Dermis blood vessel endothelial cell (primary cell): Measurements from ENCODE around the gene ROBO2. TPM values are rescaled to one million over a fixed set of nuclear protein-coding genes. Genes with fewer than 3 reads are reported as not detected.

Experiments used
- DNase-seq: peaks from one replicate; pipeline ENCODE4 v3.0.0; 2010
- total RNA-seq: library from RNA; depleted of rRNA; stranded (reverse); fragments of >200 nt; gene quantifications from 2 replicates; pipeline ENCODE4 v1.2.3, GENCODE V29; 2014

The ROBO2 gene
- total RNA-seq, 1 donor from 2014 or later, result not detected

GRCh38 chr3:77601823-77602415, 562.0 kb downstream of the ROBO2 start:
- DNase-seq, result no peak

DNA sequence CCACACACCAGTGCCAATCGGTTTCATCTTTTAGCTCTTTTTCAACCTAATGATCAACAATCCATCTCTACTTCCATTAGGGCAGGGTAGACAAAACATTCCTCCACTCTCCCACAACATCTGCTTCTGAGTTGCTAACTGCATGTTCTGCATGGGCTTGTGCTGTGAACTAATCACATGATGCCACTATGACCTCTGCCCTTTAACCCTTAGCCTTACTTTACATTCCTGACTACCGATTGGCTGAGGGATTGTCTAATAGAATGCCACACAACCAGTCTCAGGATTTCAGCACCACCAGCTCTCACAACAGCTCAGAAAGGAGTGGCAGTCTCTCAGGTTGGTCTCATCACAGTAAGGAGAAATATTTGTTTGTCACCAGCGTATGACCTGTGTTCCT, 562.8 kb downstream of the ROBO2 start:
- no peak for DNase-seq

DNA sequence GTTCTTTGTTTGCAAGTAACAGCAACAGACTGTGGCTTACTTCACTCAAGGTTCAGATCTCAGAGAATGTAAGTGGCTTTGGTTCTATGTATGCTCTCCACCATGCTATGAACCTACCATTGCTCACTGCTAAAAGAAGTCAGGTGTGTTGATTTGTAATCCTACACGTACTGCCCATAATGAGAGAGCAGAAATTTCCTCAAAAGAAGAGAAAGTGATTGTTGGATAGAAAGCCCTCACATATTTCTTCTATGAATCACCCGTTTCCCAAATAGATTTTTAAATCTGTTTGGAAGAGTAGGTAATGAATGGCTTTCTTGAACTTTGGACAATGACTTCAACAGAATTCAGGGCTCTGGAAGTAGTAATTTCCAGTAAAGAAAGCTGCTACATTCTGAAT, 565.4 kb downstream of the ROBO2 start:
- DNase-seq, result no peak

- no peak for DNase-seq
Measured at GRCh38 chr3:77605865-77606264, 566.0 kb downstream of the ROBO2 start.

DNA sequence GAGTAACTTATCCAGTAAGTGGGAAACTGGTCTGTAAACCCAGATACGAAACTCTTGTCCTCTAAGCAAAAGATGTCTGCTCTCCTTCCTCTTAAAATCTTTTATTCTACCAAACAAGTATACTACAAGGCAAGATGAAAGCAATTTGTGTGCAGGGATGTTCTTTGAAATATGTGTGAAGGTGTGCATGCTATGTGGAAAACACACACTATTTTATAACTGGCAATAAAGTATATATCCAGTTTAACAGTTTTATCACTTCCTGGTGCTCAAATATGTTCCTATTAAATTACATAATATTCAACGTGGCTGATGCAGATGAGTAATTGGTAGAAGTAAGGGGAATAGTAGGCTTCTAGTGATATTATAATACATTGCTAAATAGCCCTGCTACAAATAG, 566.5 kb downstream of the ROBO2 start:
- no peak for DNase-seq

GRCh38 chr3:77618686-77619085, 578.8 kb downstream of the ROBO2 start:
- DNase-seq, result no peak

DNA sequence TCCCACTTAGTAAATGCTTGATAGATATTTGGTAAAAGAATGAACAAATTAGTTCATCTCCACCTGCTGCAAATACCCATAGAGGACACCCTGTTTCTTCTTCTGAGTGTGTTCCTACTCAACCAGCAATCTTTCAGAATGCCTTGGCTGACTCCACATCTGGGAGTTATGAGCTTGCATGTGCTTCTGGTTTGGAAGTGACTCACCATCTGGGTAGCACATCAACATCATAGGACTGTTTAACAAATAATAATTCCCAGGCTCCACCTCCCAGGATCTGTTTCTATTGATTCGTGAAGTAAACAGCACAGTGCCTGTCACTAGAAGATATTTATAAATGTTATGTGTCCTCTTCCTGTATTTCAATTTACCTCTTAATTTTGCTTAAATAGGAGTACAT, 580.1 kb downstream of the ROBO2 start:
- DNase-seq, result peak; percentile 2

- DNase-seq, result no peak
Measured at GRCh38 chr3:77623500-77623899, 583.6 kb downstream of the ROBO2 start.

DNA sequence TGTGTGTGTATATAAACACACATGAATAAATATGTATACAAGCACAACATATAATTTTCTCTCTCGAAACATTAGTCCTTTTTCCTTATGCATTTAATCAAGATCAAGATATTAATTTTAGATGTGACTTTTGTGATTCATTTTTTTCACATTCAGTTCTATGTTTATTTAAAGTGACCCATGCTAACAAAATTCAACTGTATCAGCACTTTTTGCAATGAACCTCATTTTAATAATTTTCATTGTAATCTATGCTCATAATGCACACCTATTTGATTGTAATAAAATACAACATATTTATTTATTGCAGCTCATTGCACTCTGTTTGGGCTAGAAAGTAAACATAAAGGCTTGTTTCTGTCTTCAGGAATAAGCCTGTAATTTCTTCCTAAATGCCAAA, 586.3 kb downstream of the ROBO2 start:
- DNase-seq, result no peak

GRCh38 chr3:77648214-77648613, 608.3 kb downstream of the ROBO2 start:
- DNase-seq, result no peak

DNA sequence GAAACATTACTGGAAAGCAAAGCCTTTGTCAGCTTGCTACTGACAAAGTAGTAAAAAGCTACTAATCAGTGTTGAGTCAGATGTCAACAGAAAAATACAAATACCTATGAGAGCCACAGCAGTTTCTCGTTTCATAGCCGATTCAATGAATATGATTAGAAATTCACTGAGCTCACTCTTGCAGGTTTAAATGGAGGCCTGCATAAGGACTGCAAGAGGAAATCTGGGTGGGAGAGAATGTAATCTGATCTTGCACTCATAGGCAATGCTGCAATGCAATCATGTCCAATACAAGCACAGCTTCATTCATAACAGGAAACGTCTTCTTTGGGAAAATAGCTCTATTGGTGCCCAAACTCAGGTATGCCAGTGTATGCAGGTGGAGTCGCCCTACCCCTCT, 608.8 kb downstream of the ROBO2 start:
- DNase-seq, result no peak

DNA sequence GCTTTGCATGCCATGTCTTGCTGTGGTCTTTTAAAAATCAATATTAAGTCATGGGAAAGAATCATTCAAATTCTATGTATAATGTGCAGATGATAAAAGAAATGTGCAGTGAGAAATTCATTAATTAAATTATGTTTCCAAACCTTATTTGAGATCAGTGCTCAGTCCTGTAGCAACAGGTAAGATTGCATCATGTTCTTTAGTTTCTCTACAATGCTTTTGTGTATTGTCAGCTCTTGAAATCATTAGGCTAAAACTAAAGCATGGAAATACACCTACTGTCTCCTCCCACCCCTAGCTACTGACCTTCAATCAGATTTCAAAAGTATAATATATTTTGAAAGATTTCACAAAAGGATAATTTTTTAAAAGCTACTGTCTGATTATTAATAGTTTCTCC, 612.7 kb downstream of the ROBO2 start:
- DNase-seq, result no peak

- peak; percentile 21 for DNase-seq
Measured at GRCh38 chr3:77655396-77655795, 615.5 kb downstream of the ROBO2 start.

- no peak for DNase-seq
Measured at GRCh38 chr3:77660718-77661117, 620.8 kb downstream of the ROBO2 start.

GRCh38 chr3:77667901-77668300, 628.0 kb downstream of the ROBO2 start:
- peak; percentile 94 for DNase-seq

- DNase-seq, result peak; percentile 51
Measured at GRCh38 chr3:77668376-77668775, 628.5 kb downstream of the ROBO2 start.

DNA sequence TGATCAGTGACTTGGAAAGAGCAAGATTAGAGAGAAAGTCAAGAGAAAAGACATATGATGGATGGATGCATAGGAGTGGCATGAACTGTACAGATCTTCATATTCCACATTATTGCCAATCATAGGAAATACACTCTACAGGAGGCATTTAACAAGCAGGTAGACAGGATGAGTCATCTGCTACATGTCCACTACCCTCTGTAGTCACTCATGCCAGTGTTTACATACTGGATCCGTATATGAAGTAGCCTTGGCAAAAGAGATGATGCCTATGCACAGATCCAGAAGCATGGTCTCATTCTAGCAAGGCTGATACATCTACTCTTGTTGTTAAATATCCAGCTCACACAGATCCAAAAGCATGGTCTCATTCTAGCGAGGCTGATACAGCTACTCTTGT, 632.1 kb downstream of the ROBO2 start:
- no peak for DNase-seq

DNA sequence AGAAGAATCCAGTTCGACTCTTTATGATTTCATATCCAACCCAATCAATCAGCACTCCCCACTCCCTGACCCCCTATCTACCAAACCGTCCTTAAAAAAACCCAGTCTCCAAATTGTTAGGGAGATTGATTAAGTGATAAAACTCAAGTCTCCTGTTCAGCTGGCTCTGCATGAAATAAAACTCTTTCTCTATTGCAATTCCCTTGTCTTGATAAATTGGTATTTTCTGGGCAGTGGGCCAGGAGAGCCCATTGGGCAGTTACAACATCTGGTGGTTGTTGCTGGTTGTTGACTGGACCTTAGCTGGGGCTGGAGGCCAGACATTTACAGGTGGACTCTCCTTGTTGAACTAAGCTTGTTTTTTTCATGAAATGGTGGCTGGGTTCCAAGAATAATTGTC, 642.3 kb downstream of the ROBO2 start:
- DNase-seq, result no peak

- DNase-seq, result no peak
Measured at GRCh38 chr3:77684115-77684514, 644.2 kb downstream of the ROBO2 start.

GRCh38 chr3:77685713-77686112, 645.8 kb downstream of the ROBO2 start:
- DNase-seq, result no peak

- DNase-seq, result peak; percentile 43
Measured at GRCh38 chr3:77686560-77686959, 646.7 kb downstream of the ROBO2 start.

DNA sequence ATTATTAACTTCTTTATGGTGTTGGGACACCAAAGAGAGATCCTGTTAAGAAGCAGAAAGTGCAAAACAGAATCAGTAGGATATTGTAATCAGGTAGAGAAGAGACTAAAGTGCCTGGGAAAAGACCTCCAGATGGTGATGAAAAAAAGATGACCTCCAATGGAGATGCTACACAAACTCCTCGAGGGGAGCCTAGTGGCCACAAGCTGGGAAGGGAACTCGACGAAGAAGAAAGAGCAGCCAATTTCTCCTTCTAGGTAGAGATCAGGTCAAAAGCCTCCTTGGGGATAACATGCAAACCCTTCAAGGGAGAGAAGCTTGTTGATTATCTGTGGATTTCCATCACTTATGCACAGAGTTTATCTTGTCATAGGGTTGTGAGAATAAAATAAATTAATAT, 647.6 kb downstream of the ROBO2 start:
- DNase-seq, result no peak

DNA sequence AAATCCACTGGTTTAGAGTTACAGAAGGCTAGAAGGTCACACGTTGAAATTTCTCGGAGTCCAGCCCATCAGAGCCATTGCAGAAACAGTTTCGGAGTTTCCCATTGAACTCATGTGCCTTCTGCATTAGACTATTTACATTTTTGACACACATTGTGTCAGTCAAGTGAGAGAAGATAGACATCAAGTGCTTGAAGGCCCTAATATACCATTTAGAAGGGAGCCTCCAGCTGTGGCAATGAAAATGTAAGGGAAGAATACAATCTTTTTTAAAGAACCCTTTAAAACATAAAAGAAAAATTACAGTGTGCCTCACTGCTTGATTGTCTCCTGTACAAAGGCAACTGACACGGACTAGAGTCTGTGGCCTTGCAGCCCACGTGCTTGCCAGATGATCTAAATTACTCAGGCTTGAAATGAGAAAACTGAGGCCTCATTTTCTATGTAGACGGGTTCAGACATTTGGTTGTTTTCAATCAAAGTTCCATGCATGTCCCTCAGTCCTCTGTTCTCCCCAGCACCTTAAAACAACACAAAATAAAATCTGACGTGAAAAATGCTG, 650.5 kb downstream of the ROBO2 start:
- DNase-seq, result no peak

DNA sequence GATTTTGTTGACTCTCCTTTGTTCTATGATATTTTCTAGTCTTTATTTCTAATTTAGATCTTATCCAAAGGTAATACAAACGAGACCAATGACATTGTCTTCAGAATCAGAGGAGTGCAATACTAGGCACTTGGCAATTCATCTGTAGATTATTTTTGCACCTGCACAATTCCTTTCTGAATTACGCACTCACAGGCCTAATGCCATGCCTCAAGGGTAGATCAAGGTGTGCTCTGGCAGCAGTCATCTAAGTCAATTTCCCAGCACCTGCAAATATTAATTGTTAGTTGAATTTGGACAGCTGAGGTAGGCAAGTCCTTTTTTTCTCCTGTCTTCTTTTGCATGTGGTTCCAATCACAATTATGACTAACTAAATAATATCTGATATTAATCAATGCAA, 653.2 kb downstream of the ROBO2 start:
- no peak for DNase-seq

DNA sequence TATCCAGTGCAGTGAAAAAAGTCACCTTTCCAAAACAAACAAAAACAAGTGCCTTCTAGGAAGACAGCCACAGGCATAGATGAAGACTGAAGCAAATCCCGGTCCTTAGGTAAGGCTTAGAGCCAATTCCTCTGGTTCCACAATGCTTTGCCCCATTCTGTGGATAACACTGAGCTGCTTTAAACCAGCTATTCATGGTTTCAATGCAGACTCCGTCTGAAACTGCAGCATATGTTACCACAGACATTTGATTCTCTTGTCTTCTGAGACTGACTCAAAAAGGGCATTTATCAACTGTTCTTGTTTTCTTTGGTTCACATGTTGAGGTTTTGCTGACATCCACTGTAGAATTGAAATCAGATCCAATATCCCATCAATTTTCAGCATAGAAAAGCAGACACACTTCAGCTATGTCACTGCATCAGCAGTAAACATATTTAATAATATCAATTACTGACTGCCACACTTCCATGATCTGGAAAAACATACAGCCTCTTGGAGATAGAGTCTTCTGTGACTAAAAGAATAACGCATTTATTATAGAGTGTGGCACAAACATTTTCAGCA, 659.3 kb downstream of the ROBO2 start:
- no peak for DNase-seq
